Thyroid gland (tissue), 4 donors: ENCODE data around the gene ODAD4. TPM values are rescaled to one million over a fixed set of nuclear protein-coding genes. Genes with fewer than 3 reads are reported as not detected.

ENCODE experiments used
- DNase-seq, 2 donors: peaks; one replicate each; pipeline ENCODE4 v3.0.0-alpha.2; 2019
- H3K27ac ChIP-seq, 3 donors: fragments of 200-600 bp; sonication (generic); 1 replicate in 2 of 3; 2 replicates in 1 of 3; pipeline ENCODE4 v1.5.1; 2016 to 2019; ENCODE audit warnings: mild to moderate bottlenecking in 1 of 3, moderate library complexity in 1 of 3
- H3K27me3 ChIP-seq: fragments of 200-600 bp; sonication (generic); one replicate; pipeline ENCODE4 v1.5.1; 2019
- H3K36me3 ChIP-seq, 2 donors: fragments of 200-600 bp; sonication (generic); one replicate each; pipeline ENCODE4 v1.5.1; 2016 to 2019
- H3K4me1 ChIP-seq, 2 donors: fragments of 200-600 bp; sonication (generic); one replicate each; pipeline ENCODE4 v1.5.1; 2017 to 2019
- H3K4me3 ChIP-seq, 3 donors: fragments of 200-600 bp; sonication (generic); replicated peaks in 1 of 3; 1 replicate in 2 of 3; 2 replicates in 1 of 3; pipeline ENCODE4 v1.5.1; 2016; ENCODE audit warnings: mild to moderate bottlenecking in 1 of 3
- H3K9me3 ChIP-seq: fragments of 200-600 bp; sonication (generic); one replicate; pipeline ENCODE4 v1.5.1; 2017
- POLR2A ChIP-seq, 2 donors: fragments of 450-650 bp; IDR thresholded peaks; one replicate each; pipeline ENCODE4 v1.6.1; 2017; ENCODE audit warnings: antibody characterized with exemption in 2 of 2, mild to moderate bottlenecking in 2 of 2, moderate library complexity in 1 of 2
- WGBS, 2 donors: methylation state at CpG; one replicate each; pipeline ENCODE4 v1.1.5; 2017; 5-methylcytosine and 5-hydroxymethylcytosine counted together
- intact Hi-C: fragments of 100-400 bp; cut with DNase I; formaldehyde crosslinking; loops from one replicate; pipeline ENCODE4 v1.15.1; 2023
- total RNA-seq, 4 donors: library from RNA; depleted of rRNA; stranded (reverse); fragments of >200 nt; gene quantifications; one replicate each; pipeline ENCODE4 v1.2.3, GENCODE V29; 2016
- TF ChIP-seq, protein P1 (sequence below), 6 experiments: fragments of 200-600 bp in 3 of 6; fragments of 450-650 bp in 3 of 6; sonication (generic) in 3 of 6; IDR thresholded peaks; one replicate each; pipeline ENCODE4 v1.5.1; 2016 to 2019; ENCODE audit warnings: antibody characterized with exemption in 6 of 6, mild to moderate bottlenecking in 2 of 6, inconsistent platforms in 1 of 6, moderate library complexity in 1 of 6

ODAD4 gene
- total RNA-seq, 4 donors from 2014 or later, result 3.0 to 8.2 (median 3.8) TPM

DNA sequence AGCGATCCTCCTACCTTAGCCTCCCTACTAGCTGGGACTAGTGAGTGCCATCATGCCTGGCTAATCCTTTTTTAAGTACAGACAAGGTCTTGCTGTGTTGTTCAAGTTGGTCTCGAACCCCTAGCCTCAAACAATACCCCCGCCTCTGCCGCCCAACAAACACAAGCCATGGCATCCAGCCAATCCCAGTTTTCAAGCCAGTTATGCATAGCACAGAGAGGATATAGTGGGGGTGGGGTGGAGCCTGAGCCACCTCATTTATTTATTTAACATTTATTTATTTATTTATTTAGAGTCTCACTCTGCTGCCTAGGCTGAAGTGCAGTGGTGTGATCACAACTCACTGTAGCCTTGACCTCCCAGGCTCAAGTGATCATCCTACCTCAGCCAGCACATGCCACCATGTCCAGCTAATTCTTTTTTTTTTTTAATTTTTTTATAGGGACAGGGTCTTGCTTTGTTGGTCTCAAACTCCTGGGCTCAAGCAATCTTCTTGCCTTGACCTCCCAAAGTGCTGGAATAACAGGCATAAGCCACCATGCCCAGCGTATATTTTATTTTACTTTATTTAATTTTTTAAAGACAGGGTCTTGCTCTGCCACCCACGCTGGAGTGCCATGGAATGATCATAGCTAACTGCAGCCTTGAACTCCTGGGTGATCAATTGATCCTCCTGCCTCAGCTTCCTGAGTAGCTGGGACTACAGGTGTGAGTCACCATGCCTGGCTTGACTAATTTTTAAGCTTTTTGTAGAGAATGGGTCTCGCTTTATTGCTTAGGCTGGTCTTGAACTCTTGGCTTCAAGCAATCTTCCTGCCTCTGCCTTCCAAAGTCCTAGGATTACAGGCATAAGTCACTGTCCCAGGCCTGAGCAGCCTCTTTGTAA, 39.0 kb upstream of the ODAD4 start:
- Histone ChIP-seq H3K4me3 (no peak overlapping the region), H3K27me3 (no peaks in the 10 kb centered on the region), H3K4me1 (peaks cover 5% of the 10 kb centered on the region in 2 donors), H3K9me3 (no peaks in the 10 kb centered on the region), H3K27ac (no peak overlapping the region), H3K36me3 (peaks cover 41 to 67% of the 10 kb centered on the region in 2 donors)
- intact Hi-C loops, result no loop called here
- WGBS, 2 donors, result 94 to 97% methylated on average over 7 of the region's 7 CpGs
- TF ChIP-seq, protein P1, sequence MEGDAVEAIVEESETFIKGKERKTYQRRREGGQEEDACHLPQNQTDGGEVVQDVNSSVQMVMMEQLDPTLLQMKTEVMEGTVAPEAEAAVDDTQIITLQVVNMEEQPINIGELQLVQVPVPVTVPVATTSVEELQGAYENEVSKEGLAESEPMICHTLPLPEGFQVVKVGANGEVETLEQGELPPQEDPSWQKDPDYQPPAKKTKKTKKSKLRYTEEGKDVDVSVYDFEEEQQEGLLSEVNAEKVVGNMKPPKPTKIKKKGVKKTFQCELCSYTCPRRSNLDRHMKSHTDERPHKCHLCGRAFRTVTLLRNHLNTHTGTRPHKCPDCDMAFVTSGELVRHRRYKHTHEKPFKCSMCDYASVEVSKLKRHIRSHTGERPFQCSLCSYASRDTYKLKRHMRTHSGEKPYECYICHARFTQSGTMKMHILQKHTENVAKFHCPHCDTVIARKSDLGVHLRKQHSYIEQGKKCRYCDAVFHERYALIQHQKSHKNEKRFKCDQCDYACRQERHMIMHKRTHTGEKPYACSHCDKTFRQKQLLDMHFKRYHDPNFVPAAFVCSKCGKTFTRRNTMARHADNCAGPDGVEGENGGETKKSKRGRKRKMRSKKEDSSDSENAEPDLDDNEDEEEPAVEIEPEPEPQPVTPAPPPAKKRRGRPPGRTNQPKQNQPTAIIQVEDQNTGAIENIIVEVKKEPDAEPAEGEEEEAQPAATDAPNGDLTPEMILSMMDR (IDR thresholded peaks at IDR 0.05), result no peak
- no peak for TF ChIP-seq POLR2A (IDR thresholded peaks at IDR 0.05)
- DNase-seq, result peak; percentile 12 to 18

DNA sequence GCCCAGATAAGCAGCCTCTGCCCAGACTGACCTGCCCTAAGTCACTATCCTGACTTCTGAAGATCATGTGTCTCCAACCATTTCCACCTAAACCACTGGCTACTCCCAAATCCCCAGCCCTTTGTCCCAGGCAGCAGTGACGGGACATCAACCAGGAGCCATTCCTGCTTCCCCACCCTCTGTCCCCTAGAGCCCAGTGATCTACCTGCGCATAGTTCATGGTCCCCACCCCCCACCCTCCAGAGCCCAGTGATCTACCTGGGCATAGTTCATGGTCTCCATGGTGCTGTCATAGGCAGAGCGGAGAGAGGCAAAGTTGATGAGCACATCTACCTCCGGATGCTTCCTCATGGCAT, 38.4 kb upstream of the ODAD4 start:
- TF ChIP-seq, protein P1 (IDR thresholded peaks at IDR 0.05), result no peak
- no peak for TF ChIP-seq POLR2A (IDR thresholded peaks at IDR 0.05)
- peaks cover 39 to 67% of the 10 kb centered on the region in 2 donors for H3K36me3 ChIP-seq
- H3K9me3 ChIP-seq, result no peaks in the 10 kb centered on the region
- no peak overlapping the region for H3K4me3 ChIP-seq
- peaks cover 5% of the 10 kb centered on the region in 2 donors for H3K4me1 ChIP-seq
- intact Hi-C loops, result no loop called here
- no peaks in the 10 kb centered on the region for H3K27me3 ChIP-seq
- H3K27ac ChIP-seq, result no peak overlapping the region
- WGBS, 2 donors, result 98% methylated on average over 4 of the region's 4 CpGs
- DNase-seq, result no peak

DNA sequence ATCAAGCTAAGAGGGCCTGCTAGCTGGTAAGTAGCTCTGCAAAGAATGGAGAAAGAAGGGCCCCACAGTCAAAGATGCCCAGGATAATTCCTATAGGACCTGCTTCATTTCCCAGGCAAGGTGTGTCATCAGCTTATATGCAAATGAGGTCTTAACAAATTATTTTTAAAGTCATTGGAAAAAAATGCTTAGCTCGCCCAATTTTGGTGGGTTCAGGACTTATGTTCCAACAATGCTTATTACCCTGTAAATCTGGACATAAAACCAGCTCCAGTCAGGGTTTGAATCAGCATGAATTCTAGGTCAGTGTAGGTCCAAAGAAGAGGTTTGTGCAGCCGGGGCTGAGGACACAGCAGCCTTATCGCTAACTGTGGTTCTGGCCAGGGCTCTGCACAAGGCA, 37.0 kb upstream of the ODAD4 start:
- Histone ChIP-seq H3K4me3 (no peak overlapping the region), H3K4me1 (peaks cover 5% of the 10 kb centered on the region in 2 donors), H3K36me3 (peaks cover 37 to 66% of the 10 kb centered on the region in 2 donors), H3K9me3 (no peaks in the 10 kb centered on the region), H3K27ac (no peak overlapping the region), H3K27me3 (no peaks in the 10 kb centered on the region)
- intact Hi-C loops, result no loop called here
- WGBS, 2 donors, result 90 to 92% methylated on average over 3 of the region's 3 CpGs
- TF ChIP-seq, protein P1 (IDR thresholded peaks at IDR 0.05), result no peak
- no peak for TF ChIP-seq POLR2A (IDR thresholded peaks at IDR 0.05)
- DNase-seq, result no peak

DNA sequence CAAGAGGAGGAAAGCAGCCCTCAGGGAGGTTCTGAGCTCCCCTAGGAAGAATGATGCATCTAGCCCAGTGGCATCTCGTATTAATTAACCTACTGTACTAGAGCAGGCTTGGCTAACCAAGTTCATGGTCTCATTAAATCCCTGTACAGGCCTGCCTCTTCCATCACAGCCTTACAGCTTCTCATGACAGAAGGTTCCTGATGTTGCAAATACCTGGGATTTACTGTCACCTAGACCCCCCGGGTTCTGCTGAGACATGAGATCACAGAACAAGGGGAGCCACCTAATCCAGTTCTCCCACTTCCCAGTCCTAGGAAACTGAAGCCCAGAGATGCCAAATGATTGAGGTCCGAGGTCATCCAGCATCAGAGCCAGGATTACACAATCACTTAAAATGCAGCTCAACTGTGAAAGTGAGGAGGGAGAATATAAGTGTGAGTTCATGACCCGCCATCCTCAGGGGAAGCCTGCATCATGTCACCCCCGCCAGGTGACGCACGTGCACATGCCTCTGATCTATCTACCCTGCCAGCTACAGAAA, 35.6 kb upstream of the ODAD4 start:
- DNase-seq, result peak; percentile 24 to 30

More for the DNA sequence above, 35.6 kb upstream of the ODAD4 start:
- Histone ChIP-seq H3K27ac (peak overlapping the region in 1 of 3 donors; percentile 46), H3K4me3 (no peak overlapping the region), H3K9me3 (no peaks in the 10 kb centered on the region), H3K4me1 (peaks cover 5% of the 10 kb centered on the region in 2 donors), H3K27me3 (no peaks in the 10 kb centered on the region), H3K36me3 (peaks cover 37 to 60% of the 10 kb centered on the region in 2 donors)
- TF ChIP-seq, protein P1 (IDR thresholded peaks at IDR 0.05), result no peak
- TF ChIP-seq POLR2A (IDR thresholded peaks at IDR 0.05), result no peak
- 43 to 53% methylated on average over 6 to 7 of the region's 7 CpGs for WGBS, 2 donors
- intact Hi-C loops, result no loop called here
